HTERT RPE-1 (cell line): Measurements from ENCODE around the gene PSMC4.
"Not testable (repeated sequence)": the region's sequence is repeated elsewhere in the genome, so short reads cannot be mapped to it uniquely, and the experiment has no call there.

Experiments used
- in situ Hi-C: fragments of 300-500 bp; cut with MboI; formaldehyde crosslinking; loops from 4 replicates; pipeline ENCODE4 v1.14.3; 2020; ENCODE audit warnings: low sequenced_read_pairs

Gene PSMC4

GRCh38 chr19:39943586-39943985, 27.4 kb upstream of the PSMC4 start:
- in situ Hi-C loops, result no loop called here

DNA sequence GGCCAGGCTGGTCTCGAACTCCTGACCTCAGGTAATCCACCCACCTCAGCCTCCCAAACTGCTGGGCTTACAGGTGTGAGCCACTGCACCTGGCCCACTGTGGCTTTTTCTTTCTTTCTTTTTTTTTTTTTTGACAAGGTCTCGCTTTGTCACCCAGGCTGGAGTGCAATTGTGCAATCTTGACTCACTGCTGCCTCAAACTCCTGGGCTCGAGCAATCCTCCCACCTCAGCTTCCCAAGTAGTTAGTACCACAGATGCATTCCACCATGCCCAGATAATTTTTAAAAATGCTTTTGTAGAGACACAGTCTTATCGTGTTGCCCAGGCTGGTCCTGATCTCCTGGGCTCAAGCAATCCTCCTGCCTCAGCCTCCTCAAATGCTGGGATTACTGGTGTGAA, 24.4 kb upstream of the PSMC4 start:
- in situ Hi-C loops, result no loop called here

GRCh38 chr19:39949026-39949747, 21.8 kb upstream of the PSMC4 start:
- in situ Hi-C loops, result no loop called here

DNA sequence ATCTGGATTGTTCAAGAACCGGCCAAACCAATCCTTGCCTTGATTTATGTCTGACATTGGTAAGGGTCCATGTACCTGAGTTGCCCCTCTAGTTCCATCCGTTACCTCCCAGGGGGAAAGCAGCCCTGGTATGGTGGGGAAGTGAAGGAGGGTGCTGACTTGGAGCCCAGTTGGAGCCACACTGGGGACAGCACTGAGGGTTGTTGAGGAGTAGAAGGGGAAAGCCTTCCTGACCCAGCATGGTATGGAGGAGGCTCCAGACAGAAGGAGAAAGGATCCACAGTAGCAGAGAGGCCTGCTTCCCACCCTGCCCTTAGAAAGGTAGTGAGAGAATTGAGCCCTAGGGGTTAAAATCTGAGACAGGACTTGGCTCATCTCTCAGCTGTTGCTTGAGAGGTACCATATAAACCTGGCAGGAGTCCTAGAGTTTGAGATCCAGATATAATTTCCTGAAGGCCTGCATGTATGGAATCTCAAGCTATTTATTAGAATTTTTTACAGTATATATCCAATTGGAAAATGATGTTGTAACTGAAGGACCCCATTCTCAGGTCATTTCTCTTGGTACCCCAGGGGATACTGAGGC, 19.8 kb upstream of the PSMC4 start:
- in situ Hi-C loops, result no loop called here

- in situ Hi-C loops, result no loop called here
These were observed 19.3 kb upstream of the PSMC4 start for GRCh38 chr19:39951686-39952085.

DNA sequence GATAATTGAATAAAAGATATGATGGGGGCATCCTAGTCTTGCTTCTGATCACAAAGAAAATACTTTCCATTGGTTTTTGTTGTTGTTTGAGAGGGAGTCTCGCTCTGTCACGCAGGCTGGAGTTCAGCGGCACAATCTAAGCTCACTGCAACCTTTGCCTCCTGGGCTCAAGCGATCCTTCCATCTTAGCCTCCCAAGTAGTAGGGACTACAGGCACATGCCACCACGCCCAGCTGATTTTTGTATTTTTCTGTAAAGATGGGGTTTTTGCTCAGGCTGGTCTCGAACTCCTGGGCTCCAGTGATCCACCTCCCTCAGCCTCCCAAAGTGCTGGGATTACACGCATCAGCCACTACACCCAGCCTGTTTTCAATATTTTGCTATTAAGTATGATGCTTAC, 17.1 kb upstream of the PSMC4 start:
- in situ Hi-C loops, result no loop called here

GRCh38 chr19:39957886-39958285, 13.1 kb upstream of the PSMC4 start:
- in situ Hi-C loops, result not testable (repeated sequence)

- in situ Hi-C loops, result not testable (repeated sequence)
These were observed 12.0 kb upstream of the PSMC4 start for GRCh38 chr19:39958942-39959341.

DNA sequence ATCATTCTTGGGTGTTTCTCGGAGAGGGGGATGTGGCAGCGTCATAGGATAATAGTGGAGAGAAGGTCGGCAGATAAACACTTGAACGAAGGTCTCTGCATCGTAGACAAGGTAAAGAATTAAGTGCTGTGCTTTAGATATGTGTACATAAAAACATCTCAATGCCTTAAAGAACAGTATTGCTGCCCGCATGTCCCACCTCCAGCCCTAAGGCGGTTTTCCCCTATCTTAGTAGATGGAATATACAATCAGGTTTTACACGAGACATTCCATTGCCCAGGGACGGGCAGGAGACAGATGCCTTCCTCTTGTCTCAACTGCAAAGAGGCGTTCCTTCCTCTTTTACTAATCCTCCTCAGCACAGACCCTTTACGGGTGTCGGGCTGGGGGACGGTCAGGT, 11.6 kb upstream of the PSMC4 start:
- in situ Hi-C loops, result not testable (repeated sequence)

GRCh38 chr19:39963898-39964297, 7.1 kb upstream of the PSMC4 start:
- in situ Hi-C loops, result no loop called here

DNA sequence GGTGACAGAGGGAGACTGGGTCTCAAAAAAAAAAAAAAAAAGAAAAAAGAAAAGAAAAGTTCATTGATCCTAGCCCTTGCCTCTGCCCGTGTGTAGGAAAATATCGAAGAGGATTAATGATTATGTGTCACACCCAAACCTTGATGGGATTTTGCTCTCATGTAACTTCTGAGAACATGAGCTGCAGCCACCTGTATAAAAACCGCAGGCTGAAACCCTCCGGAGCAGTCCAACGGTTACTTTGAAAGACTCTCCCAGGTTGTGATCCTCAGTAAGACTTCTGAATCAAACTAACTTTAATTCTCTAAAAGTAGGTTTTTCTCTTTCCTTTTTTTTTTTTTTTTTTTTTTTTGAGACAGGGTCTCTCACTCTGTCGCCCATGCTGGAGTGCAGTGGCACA, 4.3 kb upstream of the PSMC4 start:
- in situ Hi-C loops, result no loop called here

GRCh38 chr19:39967561-39967960, 3.4 kb upstream of the PSMC4 start:
- in situ Hi-C loops, result no loop called here

GRCh38 chr19:39968789-39969188, 2.2 kb upstream of the PSMC4 start:
- in situ Hi-C loops, result no loop called here

- in situ Hi-C loops, result no loop called here
These were observed 1.7 kb upstream of the PSMC4 start for GRCh38 chr19:39969266-39969665.

- in situ Hi-C loops, result no loop called here
These were observed 1.1 kb upstream of the PSMC4 start for GRCh38 chr19:39969681-39970424.

- in situ Hi-C loops, result no loop called here
These were observed 615 bp upstream of the PSMC4 start for GRCh38 chr19:39970425-39970674.

DNA sequence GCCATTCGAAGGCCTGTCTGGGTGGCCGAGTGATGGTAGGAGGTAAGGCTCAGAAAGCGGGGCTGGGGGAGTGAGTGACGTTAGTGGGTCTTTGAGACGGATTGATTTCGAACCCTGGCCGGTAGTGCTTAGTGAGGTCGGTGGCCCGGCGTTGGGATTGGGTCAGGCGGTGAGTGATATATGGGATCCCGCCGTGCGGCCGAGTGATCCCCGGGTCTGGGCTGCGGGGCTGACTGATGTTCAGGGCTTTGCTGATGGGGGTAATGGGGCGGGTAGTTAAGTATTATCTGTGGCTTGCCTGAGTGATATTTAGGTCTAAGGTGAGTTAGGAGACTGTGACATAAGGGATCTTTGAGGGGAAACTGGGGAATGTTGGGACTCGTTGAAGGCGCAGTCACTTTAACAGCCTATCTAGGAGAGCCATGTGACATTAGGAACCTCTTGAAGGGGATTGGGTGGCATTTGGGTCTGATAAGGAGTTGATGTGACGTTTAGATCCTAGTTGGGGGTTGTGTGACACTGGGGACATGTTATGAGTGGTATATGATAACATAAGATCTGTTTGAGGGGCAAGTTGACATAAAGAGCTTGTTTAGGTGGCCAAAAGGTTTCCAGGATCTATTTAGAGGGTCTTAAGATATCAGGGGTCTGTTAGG, 543 bp downstream of the PSMC4 start:
- in situ Hi-C loops, result no loop called here

GRCh38 chr19:39974377-39975155, 3.6 kb downstream of the PSMC4 start:
- in situ Hi-C loops, result no loop called here

DNA sequence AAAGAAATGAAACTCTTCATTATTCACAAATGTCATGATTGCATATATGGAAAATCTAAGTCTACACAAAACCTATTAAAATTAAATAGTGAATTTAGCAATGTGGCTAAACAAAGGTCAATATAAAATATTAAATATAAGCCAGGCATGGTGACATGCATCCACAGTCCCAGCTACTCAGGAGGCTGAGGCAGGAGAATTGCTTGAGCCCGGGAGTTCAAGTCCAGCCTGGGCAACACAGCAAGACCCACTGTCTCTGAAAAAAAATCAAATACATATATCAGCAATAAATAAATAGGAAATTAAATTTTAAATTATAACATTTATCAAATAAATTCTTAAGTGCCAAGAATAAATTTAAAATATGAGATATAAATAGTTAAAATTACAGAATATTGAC, 11.9 kb downstream of the PSMC4 start:
- in situ Hi-C loops, result no loop called here

DNA sequence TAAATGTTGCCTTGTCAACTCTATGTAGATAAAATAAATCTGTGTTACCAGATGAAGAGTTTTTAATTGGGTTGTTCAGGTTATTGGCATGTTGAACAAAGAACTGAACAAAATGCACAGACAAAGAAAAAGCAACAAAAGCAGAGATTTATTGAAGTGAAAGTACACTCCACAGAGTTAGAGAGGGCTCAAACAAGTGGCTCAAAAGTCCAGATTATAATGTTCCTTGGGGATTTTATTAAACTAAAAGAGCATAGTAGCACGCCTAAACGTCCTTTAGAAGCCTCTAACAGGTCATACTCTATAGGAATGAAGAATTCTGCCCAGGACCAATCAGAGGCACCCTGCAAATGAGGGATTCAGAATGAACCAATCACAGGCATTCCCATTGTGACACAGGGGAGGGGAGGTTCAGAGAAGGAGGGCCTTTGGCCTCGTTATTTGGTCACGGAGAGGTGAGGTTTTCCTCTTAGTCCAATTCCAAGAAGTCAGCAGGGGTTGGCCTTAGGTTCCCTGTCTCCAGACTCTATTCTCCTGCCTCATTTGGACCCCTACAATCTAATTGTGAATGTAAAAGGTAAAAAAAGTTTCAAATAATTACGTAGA, 12.8 kb downstream of the PSMC4 start:
- in situ Hi-C loops, result no loop called here

DNA sequence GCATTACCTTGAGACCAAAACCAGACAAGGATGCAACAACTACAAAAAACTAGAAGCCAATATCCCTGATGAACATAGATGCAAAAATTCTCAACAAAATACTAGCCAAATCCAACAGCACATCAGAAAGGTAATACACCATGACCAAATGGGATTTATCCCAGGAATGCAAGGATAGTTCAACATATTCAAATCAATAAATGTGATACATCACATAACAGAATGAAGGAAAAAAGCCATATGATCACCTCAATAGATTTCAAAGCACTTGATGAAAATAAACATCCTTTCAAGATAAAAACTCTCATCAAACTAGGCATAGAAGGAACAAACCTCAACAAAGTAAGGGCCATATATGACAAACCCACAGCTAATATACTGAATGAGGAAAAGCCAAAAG, 15.7 kb downstream of the PSMC4 start:
- in situ Hi-C loops, result no loop called here
